DND-41 (cell line): ENCODE results near the gene FBRSL1.

Source experiments
- ATAC-seq: fragments of 200-7000 bp; cut with Tn5 transposase; 3 replicates; pipeline ENCODE4 v1.9.1; 2021; ENCODE audit warnings: low read depth; ENCODE audit not compliant: insufficient read depth
- DNase-seq: peaks from one replicate; pipeline ENCODE4 v3.0.0-alpha.2; 2020
- H2AFZ ChIP-seq: 2 replicates; pipeline ENCODE4 v1.6.0; 2012; ENCODE audit warnings: low read depth, low read length
- H3K27ac ChIP-seq: 2 replicates; pipeline ENCODE4 v1.5.1; 2012; ENCODE audit warnings: low read length, inconsistent platforms
- H3K27me3 ChIP-seq: fragments of 200-600 bp; sonication (generic); 2 replicates; pipeline ENCODE4 v1.6.0; 2012; ENCODE audit warnings: low read length, mild to moderate bottlenecking, inconsistent platforms; ENCODE audit not compliant: insufficient read depth, poor library complexity
- H3K36me3 ChIP-seq: 2 replicates; pipeline ENCODE4 v1.5.1; 2012; ENCODE audit warnings: low read length, inconsistent platforms; ENCODE audit not compliant: insufficient read depth
- H3K4me1 ChIP-seq: 2 replicates; pipeline ENCODE4 v1.5.1; 2012; ENCODE audit warnings: mild to moderate bottlenecking, low read length; ENCODE audit not compliant: insufficient read depth
- H3K4me2 ChIP-seq: 2 replicates; pipeline ENCODE4 v1.6.0; 2012; ENCODE audit warnings: mild to moderate bottlenecking, moderate library complexity, low read length, inconsistent platforms; ENCODE audit not compliant: insufficient read depth
- H3K4me3 ChIP-seq, 2 experiments: fragments of 200-600 bp in 1 of 2; shearing (Covaris generic) in 1 of 2; 2 replicates each; pipeline ENCODE4 v1.5.1; 2012 to 2016; ENCODE audit warnings: inconsistent platforms in 2 of 2, low read length in 2 of 2, mild to moderate bottlenecking in 2 of 2, low read depth in 1 of 2, moderate library complexity in 1 of 2
- H3K79me2 ChIP-seq: 2 replicates; pipeline ENCODE4 v1.6.0; 2012; ENCODE audit warnings: low read length, inconsistent platforms; ENCODE audit not compliant: insufficient read depth
- H3K9ac ChIP-seq: 2 replicates; pipeline ENCODE4 v1.6.0; 2012; ENCODE audit warnings: low read depth, mild to moderate bottlenecking, inconsistent platforms, low read length, moderate library complexity
- H3K9me3 ChIP-seq: 2 replicates; pipeline ENCODE4 v1.5.1; 2012; ENCODE audit warnings: low read length, moderate library complexity, mild to moderate bottlenecking, inconsistent platforms; ENCODE audit not compliant: insufficient read depth, severe bottlenecking
- H4K20me1 ChIP-seq: 2 replicates; pipeline ENCODE4 v1.6.0; 2012; ENCODE audit warnings: low read length; ENCODE audit not compliant: insufficient read depth
- CTCF ChIP-seq: IDR thresholded peaks from 2 replicates; pipeline ENCODE4 v1.5.1; 2012; ENCODE audit warnings: borderline replicate concordance, low read length, moderate library complexity, mild to moderate bottlenecking; ENCODE audit not compliant: poor library complexity, severe bottlenecking; ENCODE audit errors: extremely low read depth
- EZH2 ChIP-seq: IDR thresholded peaks from 3 replicates; pipeline ENCODE4 v1.6.1; 2012; ENCODE audit warnings: borderline replicate concordance, low read depth, mild to moderate bottlenecking, moderate library complexity, low read length, inconsistent platforms; ENCODE audit not compliant: severe bottlenecking

Gene FBRSL1

GRCh38 chr12:132497514-132498405, 7.8 kb downstream of the FBRSL1 start:
- no peak overlapping the region for H3K9ac ChIP-seq

GRCh38 chr12:132498931-132499330, 9.0 kb downstream of the FBRSL1 start:
- no peak for ATAC-seq
- Histone ChIP-seq H3K27ac (no peak overlapping the region), H3K27me3 (no peaks in the 10 kb centered on the region), H4K20me1 (peaks cover 99% of the 10 kb centered on the region), H2AFZ (no peak overlapping the region), H3K4me3 (no peak overlapping the region), H3K9me3 (no peaks in the 10 kb centered on the region), H3K9ac (no peak overlapping the region), H3K4me2 (no peak overlapping the region), H3K4me1 (peaks cover 4% of the 10 kb centered on the region; the same call in 1 of the 2 replicates), H3K79me2 (peaks cover 99% of the 10 kb centered on the region), H3K36me3 (no peaks in the 10 kb centered on the region; the same call in 1 of the 2 replicates)
- TF ChIP-seq CTCF (no peak), EZH2 (no peak)
- no peak for DNase-seq

More at GRCh38 chr12:132497514-132498405, 7.8 kb downstream of the FBRSL1 start:
- Histone ChIP-seq H3K9me3 (no peaks in the 10 kb centered on the region), H4K20me1 (peaks cover 99% of the 10 kb centered on the region), H3K4me2 (no peak overlapping the region), H3K4me3 (no peak overlapping the region), H2AFZ (no peak overlapping the region), H3K79me2 (peaks cover 99% of the 10 kb centered on the region), H3K27ac (no peak overlapping the region), H3K36me3 (peaks cover 5% of the 10 kb centered on the region; the same call in 1 of the 2 replicates), H3K4me1 (peaks cover 8% of the 10 kb centered on the region), H3K27me3 (no peaks in the 10 kb centered on the region)
- DNase-seq (no peak), ATAC-seq (no peak)
- TF ChIP-seq EZH2 (no peak), CTCF (no peak)

- TF ChIP-seq EZH2 (no peak), CTCF (no peak)
These were observed 10.3 kb downstream of the FBRSL1 start for GRCh38 chr12:132500142-132500855.

More at GRCh38 chr12:132500142-132500855, 10.3 kb downstream of the FBRSL1 start:
- H3K4me3 ChIP-seq, result no peak overlapping the region
- no peaks in the 10 kb centered on the region for H3K4me1 ChIP-seq
- H3K79me2 ChIP-seq, result peaks cover 98% of the 10 kb centered on the region
- no peaks in the 10 kb centered on the region for H3K9me3 ChIP-seq
- no peak overlapping the region for H3K27ac ChIP-seq
- DNase-seq, result no peak
- no peak for ATAC-seq
- no peaks in the 10 kb centered on the region for H3K36me3 ChIP-seq
- H3K4me2 ChIP-seq, result no peak overlapping the region
- peaks cover 98% of the 10 kb centered on the region for H4K20me1 ChIP-seq
- no peak overlapping the region for H3K9ac ChIP-seq
- no peaks in the 10 kb centered on the region for H3K27me3 ChIP-seq
- H2AFZ ChIP-seq, result no peak overlapping the region
